Retinal pigment epithelial cell (primary cell): Measurements from ENCODE around the gene USP34.

Source experiments
- DNase-seq: peaks from one replicate; pipeline ENCODE4 v3.0.0-alpha.2; 2010; ENCODE audit warnings: low read depth
- H3K4me3 ChIP-seq: 2 replicates; pipeline ENCODE4 v1.5.1; 2011; ENCODE audit warnings: mild to moderate bottlenecking, low read length, control low read depth, moderate library complexity
- TF ChIP-seq, protein P1 (sequence below): conservative IDR thresholded peaks from 2 replicates; pipeline ENCODE4 v1.5.1; 2011; ENCODE audit warnings: low read depth, low read length, control low read depth, inconsistent platforms

The USP34 gene

DNA sequence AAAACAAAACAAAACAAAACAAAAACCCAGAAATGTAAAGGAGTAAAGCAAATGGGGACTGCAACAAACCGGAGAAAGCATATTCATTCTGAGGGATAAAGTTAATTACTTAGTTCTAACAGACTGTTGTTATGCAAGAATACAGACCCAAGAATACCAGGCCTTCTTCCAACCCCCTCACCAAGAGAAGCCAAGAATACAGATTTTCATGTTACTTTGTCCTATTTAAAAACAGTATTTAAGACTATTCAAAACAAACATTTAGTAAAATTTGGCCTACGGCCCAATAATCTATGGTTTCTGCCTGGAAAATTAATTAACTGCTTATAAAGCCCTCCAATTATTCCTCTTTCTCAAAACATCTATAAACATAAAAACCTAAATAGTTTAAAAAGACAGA, 91.4 kb downstream of the USP34 start:
- H3K4me3 ChIP-seq, result no peak overlapping the region
- TF ChIP-seq, protein P1, sequence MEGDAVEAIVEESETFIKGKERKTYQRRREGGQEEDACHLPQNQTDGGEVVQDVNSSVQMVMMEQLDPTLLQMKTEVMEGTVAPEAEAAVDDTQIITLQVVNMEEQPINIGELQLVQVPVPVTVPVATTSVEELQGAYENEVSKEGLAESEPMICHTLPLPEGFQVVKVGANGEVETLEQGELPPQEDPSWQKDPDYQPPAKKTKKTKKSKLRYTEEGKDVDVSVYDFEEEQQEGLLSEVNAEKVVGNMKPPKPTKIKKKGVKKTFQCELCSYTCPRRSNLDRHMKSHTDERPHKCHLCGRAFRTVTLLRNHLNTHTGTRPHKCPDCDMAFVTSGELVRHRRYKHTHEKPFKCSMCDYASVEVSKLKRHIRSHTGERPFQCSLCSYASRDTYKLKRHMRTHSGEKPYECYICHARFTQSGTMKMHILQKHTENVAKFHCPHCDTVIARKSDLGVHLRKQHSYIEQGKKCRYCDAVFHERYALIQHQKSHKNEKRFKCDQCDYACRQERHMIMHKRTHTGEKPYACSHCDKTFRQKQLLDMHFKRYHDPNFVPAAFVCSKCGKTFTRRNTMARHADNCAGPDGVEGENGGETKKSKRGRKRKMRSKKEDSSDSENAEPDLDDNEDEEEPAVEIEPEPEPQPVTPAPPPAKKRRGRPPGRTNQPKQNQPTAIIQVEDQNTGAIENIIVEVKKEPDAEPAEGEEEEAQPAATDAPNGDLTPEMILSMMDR, result no peak
- DNase-seq, result no peak

DNA sequence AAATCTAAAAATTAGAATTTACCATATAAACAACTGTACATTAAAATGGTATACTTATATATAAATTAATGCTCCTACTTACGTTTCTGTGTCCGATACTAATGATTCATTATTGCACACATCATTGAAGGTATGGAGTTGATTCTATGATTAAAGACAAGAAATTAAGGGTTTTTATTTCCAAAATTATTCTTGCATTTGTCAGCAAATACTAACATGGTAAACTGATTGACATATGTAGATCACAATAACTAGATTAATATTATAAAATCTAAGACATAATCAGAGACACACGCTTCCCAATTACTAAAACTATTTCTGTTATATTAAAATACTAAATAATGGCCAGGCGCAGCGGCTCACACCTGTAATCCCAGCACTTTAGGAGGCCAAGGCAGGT, 92.6 kb downstream of the USP34 start:
- H3K4me3 ChIP-seq, result no peak overlapping the region
- TF ChIP-seq, protein P1, result no peak
- DNase-seq, result no peak

DNA sequence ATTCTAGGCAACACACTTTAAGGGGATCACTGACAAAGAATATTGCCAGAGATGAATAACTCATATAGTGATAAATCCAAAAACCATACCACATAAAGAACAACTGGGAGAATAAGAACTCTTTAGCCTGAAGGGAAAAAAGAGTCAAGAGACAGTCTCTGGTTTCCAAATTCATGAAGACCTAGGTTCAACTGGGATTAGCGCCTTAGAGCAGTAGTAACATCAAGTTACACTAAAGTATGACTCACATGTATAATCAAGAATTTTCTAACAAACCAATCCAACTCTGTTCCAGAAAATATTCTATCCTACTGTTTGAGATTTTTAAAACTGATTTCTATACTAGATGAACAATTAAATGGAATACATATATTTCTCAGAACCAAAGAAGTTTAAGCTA, 93.8 kb downstream of the USP34 start:
- DNase-seq, result no peak
- H3K4me3 ChIP-seq, result no peak overlapping the region
- TF ChIP-seq, protein P1, result no peak

DNA sequence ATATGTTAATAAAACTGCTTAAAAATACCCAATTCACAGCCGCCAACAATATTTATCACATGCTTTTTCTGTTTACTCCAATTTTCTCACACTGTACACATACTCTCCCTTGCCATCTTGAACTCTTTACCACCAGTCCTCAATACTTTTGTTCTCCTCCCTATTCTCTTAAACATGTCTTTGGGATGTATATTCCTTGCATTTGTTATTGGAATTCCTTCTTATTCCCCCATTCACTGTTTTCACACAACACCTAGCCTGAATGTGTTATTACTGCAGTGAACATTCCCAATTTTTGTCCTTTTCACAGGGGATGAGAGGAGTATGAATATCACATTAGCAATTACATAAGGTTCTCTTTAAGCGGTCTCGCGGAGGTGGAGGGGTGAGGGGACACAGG, 94.7 kb downstream of the USP34 start:
- TF ChIP-seq, protein P1, result no peak
- DNase-seq, result no peak
- no peak overlapping the region for H3K4me3 ChIP-seq

DNA sequence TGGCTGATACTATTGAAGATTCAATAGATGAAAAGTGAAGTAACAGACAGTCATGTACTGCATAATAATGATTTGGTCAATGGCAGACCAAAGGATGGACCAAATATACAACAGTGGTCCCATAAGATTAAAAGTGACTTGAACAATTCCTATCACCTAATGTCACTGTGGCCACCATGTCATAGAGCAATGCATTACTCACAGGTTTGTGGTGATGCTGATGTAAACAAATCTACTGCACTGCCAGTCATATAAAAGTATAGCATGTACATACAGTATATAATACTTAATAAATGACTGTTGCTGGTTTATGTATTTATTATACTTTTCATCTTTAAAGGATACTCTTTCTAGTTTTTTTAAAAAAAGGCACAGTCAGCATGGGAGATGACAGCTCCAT, 99.9 kb downstream of the USP34 start:
- no peak overlapping the region for H3K4me3 ChIP-seq
- DNase-seq, result no peak
- TF ChIP-seq, protein P1, result no peak

DNA sequence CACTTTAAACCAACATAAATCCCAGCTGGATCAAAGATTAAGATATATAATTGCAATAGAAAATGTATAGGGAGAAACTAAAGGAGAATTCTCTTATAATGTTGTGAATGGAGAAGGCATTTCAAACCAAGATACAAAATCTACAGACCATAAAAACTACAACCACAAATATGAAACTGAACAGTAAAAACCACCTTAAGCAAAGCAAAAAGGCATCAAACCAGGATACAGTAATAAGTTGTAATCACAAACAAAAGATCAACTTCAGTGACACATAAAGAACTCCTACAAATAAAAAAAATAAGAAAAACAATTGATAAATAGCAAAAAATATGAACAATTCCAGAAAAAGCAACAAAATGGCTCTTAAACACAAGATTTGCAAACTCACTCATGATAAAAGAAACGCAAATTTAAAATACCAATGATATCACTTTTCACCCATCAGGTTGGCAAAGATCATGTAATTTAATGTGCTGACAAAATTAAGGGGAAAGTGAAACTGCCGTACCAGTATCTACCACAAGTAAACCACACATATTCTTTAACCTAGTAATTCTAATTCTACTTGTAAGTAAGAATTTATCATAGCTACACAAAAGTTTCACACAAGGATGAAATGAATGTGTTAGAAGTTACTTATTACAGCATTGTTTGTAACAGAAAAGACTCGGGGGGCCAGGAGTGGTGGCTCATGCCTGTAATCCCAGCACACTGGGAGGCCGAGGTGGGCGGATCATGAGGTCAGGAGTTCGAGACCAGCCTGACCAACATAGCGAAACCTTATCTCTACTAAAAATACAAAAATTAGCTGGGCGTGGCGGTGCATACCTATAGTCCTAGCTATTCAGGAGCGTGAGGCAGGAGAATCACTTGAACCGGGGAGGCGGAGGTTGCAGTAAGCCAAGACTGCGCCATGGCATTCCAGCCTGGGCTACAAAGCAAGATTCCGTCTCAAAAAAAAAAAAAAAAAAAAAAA, 101.9 kb downstream of the USP34 start:
- TF ChIP-seq, protein P1, result no peak
- H3K4me3 ChIP-seq, result no peak overlapping the region
- no peak for DNase-seq

DNA sequence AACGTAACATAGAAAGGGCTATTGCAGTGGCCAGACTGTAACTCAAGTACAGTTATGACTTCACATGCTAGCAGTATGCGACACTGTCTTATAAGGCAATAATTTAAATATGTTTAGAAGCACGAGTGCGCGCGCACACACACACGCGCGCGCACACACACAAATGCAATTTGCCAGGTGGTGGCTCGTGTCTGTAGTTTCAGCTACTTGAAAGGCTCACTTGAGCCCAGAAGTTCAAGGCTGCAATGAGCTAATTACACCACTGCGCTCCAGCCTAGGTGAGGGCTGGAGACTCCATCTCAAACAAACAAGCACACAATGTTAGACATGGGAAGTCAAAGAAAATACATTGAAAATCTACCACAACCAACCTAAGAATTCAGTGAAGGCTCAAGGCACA, 103.7 kb downstream of the USP34 start:
- no peak for DNase-seq
- TF ChIP-seq, protein P1, result no peak
- H3K4me3 ChIP-seq, result no peak overlapping the region
